ENCODE results near the gene CLUH. TPM values are rescaled to one million over a fixed set of nuclear protein-coding genes. Genes with fewer than 3 reads are reported as not detected.

Gene CLUH
- polyA plus RNA-seq, 1 experiment, result 7.1 TPM

DNA sequence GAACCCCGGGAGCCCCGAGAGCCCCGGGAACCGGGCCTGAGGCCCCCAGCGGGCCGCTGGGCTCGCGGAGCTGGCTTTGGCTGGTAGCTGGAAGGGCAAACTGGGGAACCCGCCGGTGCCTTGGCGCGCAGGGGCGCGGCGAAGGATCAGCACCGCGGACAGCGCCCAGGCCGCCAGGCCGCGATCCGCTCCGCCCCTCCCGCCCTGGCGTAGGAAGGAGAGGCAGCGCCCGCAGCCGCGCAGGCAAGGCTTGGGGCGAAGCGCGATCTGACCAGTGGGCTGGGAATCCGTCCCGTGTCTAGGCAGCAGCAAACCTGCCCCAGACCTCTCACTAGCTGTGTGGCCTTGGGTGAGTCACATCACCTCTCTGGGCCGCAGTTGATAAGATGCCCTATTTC lies 38.2 kb upstream of the CLUH start:
- Histone ChIP-seq H3K27ac (ENCODE audit: low read depth, low read length) (no peak overlapping the region), H3K4me3 (ENCODE audit: low read depth, low read length) (no peak overlapping the region), H3K9me3 (ENCODE audit: control insufficient read depth, insufficient read depth, low read length) (no peaks in the 10 kb centered on the region; the same call in 1 of the 2 replicates), H3K27me3 (ENCODE audit: control insufficient read depth, insufficient read depth, low read length) (peaks cover 32% of the 10 kb centered on the region)
- peak; percentile 8 for DNase-seq (ENCODE audit: low read depth, low spot score)
- ChIA-PET CTCF (no interaction called here), POLR2A (no interaction called here)
- TF ChIP-seq, protein P1, sequence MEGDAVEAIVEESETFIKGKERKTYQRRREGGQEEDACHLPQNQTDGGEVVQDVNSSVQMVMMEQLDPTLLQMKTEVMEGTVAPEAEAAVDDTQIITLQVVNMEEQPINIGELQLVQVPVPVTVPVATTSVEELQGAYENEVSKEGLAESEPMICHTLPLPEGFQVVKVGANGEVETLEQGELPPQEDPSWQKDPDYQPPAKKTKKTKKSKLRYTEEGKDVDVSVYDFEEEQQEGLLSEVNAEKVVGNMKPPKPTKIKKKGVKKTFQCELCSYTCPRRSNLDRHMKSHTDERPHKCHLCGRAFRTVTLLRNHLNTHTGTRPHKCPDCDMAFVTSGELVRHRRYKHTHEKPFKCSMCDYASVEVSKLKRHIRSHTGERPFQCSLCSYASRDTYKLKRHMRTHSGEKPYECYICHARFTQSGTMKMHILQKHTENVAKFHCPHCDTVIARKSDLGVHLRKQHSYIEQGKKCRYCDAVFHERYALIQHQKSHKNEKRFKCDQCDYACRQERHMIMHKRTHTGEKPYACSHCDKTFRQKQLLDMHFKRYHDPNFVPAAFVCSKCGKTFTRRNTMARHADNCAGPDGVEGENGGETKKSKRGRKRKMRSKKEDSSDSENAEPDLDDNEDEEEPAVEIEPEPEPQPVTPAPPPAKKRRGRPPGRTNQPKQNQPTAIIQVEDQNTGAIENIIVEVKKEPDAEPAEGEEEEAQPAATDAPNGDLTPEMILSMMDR (IDR thresholded peaks at IDR 0.05; ENCODE audit: low read depth, low read length), result no peak

DNA sequence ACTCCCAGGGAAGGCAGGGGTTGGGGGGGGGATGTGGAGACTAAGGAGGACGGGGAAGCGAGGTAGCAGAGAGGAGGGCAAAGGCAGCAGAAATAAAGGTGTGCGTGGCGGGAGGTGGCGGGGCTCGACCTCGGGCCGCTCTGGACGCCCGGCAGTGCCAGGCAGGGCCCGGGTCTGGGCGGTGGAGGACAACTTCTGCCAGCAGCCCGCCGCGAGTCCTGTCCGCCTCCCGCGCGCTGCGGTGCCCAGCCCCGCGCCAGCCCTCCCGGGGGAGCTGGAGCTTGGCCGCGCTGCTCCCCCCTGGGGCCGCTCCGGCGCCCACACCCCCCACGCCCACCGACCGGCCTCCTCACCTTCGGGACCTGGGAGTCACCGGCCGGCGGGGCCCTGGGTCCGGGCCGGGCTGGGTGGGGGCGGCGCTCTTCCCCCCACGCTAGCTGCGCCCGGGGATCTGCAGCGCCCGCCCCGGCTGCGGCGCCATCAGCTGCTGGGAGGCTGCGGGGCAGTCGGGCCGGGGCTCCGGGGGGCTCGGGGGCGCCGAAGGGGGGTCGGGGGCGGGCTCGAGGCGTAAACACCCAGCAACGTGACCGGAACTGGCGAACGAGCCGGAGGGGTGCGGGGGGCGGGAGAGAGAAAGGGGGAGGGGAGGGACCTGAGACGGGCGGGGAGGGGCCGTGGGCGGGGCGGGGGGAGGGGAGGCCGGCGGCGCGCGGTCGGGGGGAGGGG lies 37.7 kb upstream of the CLUH start, which contains the start of gene CCDC92B:
TSS of gene CCDC92B (minus strand) at position 595 of the 726 bp plus-strand sequence. CDS start 14,507 bp downstream, outside the sequence.
- Histone ChIP-seq H3K4me3 (ENCODE audit: low read depth, low read length) (no peak within 1 kb of the TSS), H3K9me3 (ENCODE audit: control insufficient read depth, insufficient read depth, low read length) (no peaks in the 10 kb centered on the region; the same call in 1 of the 2 replicates), H3K27me3 (ENCODE audit: control insufficient read depth, insufficient read depth, low read length) (peaks cover 34% of the 10 kb centered on the region), H3K27ac (ENCODE audit: low read depth, low read length) (no peak within 1 kb of the TSS)
- TF ChIP-seq, protein P1 (IDR thresholded peaks at IDR 0.05; ENCODE audit: low read depth, low read length), result no peak
- no peak for DNase-seq (ENCODE audit: low read depth, low spot score)
- POLR2A ChIA-PET, result no interaction called here
- CTCF ChIA-PET, result no interaction called here

DNA sequence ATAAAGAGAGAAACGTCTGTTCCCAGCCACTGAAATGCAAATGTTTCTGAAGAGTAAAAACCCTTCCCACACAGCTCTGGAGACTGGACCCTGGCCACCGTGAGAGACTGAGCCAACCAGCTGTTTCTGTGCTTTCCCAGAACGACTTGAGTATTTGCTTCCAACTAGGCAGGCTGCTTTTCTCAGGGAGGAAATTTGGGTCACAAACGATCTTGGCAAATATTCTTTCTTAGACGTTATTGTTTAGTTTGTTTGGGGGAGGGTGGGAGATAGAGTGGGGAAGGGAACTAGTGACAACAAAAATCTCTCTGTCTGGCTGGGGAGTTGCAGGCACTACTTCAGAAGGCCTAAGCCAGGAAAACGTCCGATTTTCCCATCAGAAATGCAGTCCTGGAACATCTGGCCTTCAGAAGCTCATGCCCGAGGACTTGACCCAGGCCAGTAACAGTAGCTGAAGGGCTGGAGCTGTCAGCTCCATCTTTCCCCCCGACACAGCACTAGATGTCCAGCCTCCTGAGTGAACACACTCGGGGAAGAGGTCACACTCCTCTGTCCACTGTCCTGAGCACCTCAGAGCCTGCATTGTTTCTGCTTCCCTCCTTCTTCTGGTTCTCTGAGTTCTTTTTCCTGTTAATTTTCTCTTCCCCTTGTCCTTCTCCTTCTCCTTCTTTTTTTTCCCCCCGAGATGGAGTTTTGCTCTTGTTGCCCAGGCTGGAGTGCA lies 33.9 kb upstream of the CLUH start:
- TF ChIP-seq, protein P1 (IDR thresholded peaks at IDR 0.05; ENCODE audit: low read depth, low read length), result no peak
- Histone ChIP-seq H3K27me3 (ENCODE audit: control insufficient read depth, insufficient read depth, low read length) (peaks cover 27% of the 10 kb centered on the region), H3K9me3 (ENCODE audit: control insufficient read depth, insufficient read depth, low read length) (no peaks in the 10 kb centered on the region; the same call in 1 of the 2 replicates), H3K4me3 (ENCODE audit: low read depth, low read length) (no peak overlapping the region), H3K27ac (ENCODE audit: low read depth, low read length) (no peak overlapping the region)
- ChIA-PET CTCF (interaction anchor here (0.6 kb wide), 1 partner anchor 363 kb away, joined by 3 read pairs; no protein-coding TSS in a partner anchor), POLR2A (no interaction called here)
- DNase-seq (ENCODE audit: low read depth, low spot score), result no peak

DNA sequence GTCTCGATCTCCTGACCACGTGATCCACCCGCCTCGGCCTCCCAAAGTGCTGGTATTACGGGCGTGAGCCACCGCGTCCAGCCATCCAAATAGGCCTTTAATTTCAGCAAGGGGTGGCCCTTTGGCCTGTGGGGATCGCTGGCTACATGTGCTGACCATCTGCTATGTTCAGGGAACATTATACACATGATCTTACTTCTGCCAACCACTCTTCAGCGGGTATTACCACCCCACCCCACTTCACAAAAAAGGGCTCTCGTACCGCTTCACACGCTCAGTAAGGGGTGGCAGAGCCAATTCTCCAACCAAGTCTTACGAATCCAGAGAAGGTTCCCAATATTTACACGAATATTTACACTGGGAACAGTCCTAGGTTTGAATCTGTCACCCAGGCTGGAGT lies 26.1 kb upstream of the CLUH start:
- H3K9me3 ChIP-seq (ENCODE audit: control insufficient read depth, insufficient read depth, low read length), result no peaks in the 10 kb centered on the region
- TF ChIP-seq, protein P1 (IDR thresholded peaks at IDR 0.05; ENCODE audit: low read depth, low read length), result no peak
- no peak for DNase-seq (ENCODE audit: low read depth, low spot score)
- CTCF ChIA-PET, result no interaction called here
- POLR2A ChIA-PET, result no interaction called here
- H3K27ac ChIP-seq (ENCODE audit: low read depth, low read length), result no peak overlapping the region
- H3K27me3 ChIP-seq (ENCODE audit: control insufficient read depth, insufficient read depth, low read length), result no peaks in the 10 kb centered on the region
- H3K4me3 ChIP-seq (ENCODE audit: low read depth, low read length), result no peak overlapping the region

DNA sequence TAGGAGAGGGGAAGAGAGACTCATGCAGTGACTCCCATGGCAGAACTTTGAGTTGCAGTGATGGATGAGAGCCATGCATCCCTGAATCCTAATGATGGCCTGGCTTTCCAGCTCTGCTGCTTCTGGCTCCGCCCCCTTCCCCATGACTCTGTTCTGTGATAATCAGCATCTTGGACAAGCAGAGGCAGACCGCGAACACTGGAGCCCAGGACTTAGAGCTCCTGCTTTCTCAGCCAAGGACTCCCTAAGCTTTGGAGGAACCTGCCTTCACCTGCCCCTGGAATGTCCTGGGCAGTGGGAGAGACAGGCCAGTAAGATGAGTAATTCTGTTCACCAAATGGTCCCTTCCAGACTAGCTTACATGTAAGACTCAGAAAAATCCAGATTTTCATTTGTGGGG lies 25.4 kb upstream of the CLUH start:
- Histone ChIP-seq H3K27me3 (ENCODE audit: control insufficient read depth, insufficient read depth, low read length) (no peaks in the 10 kb centered on the region), H3K4me3 (ENCODE audit: low read depth, low read length) (no peak overlapping the region), H3K9me3 (ENCODE audit: control insufficient read depth, insufficient read depth, low read length) (no peaks in the 10 kb centered on the region), H3K27ac (ENCODE audit: low read depth, low read length) (no peak overlapping the region)
- TF ChIP-seq, protein P1 (IDR thresholded peaks at IDR 0.05; ENCODE audit: low read depth, low read length), result no peak
- ChIA-PET CTCF (no interaction called here), POLR2A (no interaction called here)
- DNase-seq (ENCODE audit: low read depth, low spot score), result no peak
